Peyer's patch (tissue), 4 donors: ENCODE measurements around the gene TRAF5.

Experiments used
- CTCF ChIP-seq, 6 experiments: fragments of 450-650 bp in 4 of 6; fragments of 200-600 bp in 2 of 6; sonication (generic) in 1 of 6; IDR thresholded peaks; one replicate each; pipeline ENCODE4 v1.5.1; 2017 to 2019; ENCODE audit warnings: antibody characterized with exemption in 6 of 6, mild to moderate bottlenecking in 3 of 6, moderate library complexity in 1 of 6
- POLR2A ChIP-seq, 2 donors: fragments of 450-650 bp; IDR thresholded peaks; one replicate each; pipeline ENCODE4 v1.5.1; 2017; ENCODE audit warnings: antibody characterized with exemption in 2 of 2, mild to moderate bottlenecking in 2 of 2, moderate library complexity in 2 of 2

- TF ChIP-seq POLR2A (IDR thresholded peaks at IDR 0.05) (no peak), CTCF (IDR thresholded peaks at IDR 0.05) (no peak)
Measured at GRCh38 chr1:211296396-211296795, 30.2 kb upstream of the TRAF5 start.
